KOPT-K1 (cell line): ENCODE results near the gene PDZK1IP1.

Experiments used
- H3K27ac ChIP-seq: fragments of 200-600 bp; sonication (generic); 2 replicates; pipeline ENCODE4 v1.5.1; 2016; ENCODE audit warnings: antibody characterized with exemption, mild to moderate bottlenecking, low read depth, low read length; ENCODE audit not compliant: poor library complexity, severe bottlenecking
- H3K36me3 ChIP-seq: fragments of 200-600 bp; sonication (generic); 2 replicates; pipeline ENCODE4 v1.5.1; 2017; ENCODE audit warnings: antibody characterized with exemption, mild to moderate bottlenecking, low read length, moderate library complexity; ENCODE audit not compliant: insufficient read depth
- H3K9me3 ChIP-seq: fragments of 200-600 bp; sonication (generic); 2 replicates; pipeline ENCODE4 v1.5.1; 2017; ENCODE audit warnings: antibody characterized with exemption, low read length, mild to moderate bottlenecking; ENCODE audit not compliant: insufficient read depth, poor library complexity, severe bottlenecking

PDZK1IP1 gene

DNA sequence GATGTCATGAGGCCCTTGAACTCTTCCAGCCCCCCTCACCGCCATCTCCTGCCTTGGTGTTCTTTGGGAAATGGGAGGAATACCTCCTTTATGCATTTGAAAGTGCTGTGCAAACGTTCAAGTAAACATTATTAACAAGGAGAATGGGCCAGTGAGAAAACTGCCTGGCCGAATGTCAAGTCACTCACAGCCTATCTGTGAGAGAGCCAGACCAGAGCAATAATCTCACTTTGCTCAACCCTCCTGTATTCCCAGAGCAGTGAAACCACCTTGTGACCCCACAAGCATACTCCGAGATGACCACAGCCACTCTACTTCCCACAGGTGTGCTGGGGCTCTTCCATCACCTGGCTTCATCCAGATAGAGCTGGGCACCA lies 37.0 kb upstream of the PDZK1IP1 start:
- H3K36me3 ChIP-seq = no peaks in the 10 kb centered on the region
- peaks cover 5% of the 10 kb centered on the region for H3K9me3 ChIP-seq

DNA sequence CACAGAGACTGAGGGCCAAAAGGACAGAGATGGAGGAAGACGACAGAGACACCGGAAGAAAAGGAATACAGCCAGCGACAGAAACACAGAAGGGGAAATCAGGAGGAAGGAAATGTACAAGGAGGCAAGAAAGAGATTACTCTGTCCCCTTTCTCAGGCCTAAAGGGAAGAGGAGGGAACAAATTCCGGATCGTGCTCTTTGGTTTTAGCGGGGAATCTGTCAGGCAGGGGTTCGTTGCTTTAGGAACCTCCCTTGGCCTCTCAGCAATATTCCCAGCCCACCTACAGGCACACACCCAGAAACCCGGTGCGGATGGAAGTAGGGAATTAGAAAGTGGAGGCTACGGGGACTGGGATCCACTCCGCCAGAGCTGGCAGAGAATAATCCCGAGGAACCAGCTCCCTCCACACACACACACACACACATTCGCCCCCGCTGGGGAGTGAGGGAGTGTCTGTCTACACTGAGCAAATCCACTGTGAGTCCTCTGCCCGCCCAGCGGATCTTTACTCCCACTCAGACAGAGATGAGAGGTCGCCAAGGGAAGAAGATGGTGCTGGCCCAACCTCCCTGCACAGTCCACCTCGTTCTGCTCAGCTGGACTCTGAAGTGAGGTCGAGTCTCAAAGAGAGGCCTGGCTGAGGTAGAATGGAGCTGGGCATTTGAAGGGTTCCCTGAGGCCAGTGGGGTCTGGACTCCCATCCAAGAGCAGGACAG lies 36.4 kb upstream of the PDZK1IP1 start:
- peaks cover under 1% of the 10 kb centered on the region for H3K9me3 ChIP-seq
- no peaks in the 10 kb centered on the region for H3K36me3 ChIP-seq
- no peak overlapping the region for H3K27ac ChIP-seq

More for the DNA sequence above, 37.0 kb upstream of the PDZK1IP1 start:
- no peak overlapping the region for H3K27ac ChIP-seq

DNA sequence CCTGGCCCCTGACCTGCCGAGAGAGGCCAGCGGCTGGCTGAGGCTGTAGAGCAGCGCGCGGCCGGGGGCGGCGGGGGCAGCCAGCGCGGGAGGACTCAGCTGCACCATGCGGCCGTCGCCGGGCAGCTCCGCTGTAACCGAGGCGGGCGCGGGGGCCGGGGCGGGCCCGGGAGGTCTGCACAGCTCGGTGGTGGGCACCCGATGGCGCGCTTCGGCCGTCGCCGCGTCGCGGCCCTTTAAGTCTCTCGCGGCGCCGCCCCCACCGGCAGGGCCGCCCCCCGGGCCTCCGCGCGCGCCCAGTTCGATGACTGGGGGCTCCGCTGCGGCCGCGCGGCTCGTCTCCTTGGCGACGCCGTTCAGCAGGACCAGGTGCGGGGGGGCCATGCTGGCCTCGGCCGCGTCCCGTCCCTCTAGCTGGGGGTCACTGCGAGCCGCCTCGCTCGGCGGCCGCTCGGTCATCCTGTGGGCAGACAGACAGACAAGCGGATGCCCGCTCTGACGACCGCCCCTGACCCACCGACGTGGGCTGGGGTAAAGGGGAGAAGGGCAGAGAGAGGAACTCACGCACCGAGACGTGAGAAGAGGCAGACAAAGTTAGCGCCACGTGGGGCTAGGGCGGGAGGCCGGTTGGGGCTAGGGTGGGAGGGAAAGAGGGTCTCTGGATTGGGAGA lies 35.7 kb upstream of the PDZK1IP1 start:
- no peak overlapping the region for H3K27ac ChIP-seq
- H3K36me3 ChIP-seq = no peaks in the 10 kb centered on the region
- no peaks in the 10 kb centered on the region for H3K9me3 ChIP-seq

- no peaks in the 10 kb centered on the region for H3K9me3 ChIP-seq
- no peaks in the 10 kb centered on the region for H3K36me3 ChIP-seq
- no peak overlapping the region for H3K27ac ChIP-seq
These were observed 35.0 kb upstream of the PDZK1IP1 start for GRCh38 chr1:47224676-47225399.

DNA sequence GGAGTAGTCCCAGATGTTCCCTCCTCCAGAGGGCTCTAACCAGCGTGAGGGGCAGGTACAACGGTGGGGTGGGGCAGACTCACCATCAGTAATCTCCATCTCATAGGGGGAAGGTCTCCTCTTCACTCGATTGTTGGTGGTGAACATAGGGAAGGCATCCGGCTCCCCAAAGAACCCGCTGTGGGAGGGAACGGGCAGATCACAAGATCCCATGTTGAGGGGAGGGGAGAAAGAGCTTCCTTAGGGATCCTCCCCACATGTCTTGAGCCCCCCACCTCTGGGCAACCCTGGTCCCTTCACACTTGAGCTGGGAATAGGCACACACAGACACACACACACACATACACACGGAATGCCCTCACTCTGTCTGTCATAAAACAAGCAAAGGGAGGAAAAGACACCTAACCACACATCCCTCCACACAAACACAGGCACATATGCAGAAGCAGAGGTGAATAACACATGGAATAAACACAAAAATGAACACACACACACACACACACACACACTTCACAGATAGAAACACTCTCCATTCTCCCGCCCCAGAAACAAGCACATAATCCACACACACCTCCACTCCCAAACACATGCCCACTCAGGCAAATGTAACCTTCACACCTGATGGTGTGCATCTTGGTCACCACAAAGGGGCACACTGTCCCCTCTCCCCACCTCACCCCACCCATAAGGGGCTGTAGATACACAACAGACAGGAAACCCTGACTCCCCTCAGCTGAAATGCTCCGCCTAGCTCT lies 34.3 kb upstream of the PDZK1IP1 start:
- Histone ChIP-seq H3K9me3 (no peaks in the 10 kb centered on the region), H3K36me3 (no peaks in the 10 kb centered on the region), H3K27ac (no peak overlapping the region)

DNA sequence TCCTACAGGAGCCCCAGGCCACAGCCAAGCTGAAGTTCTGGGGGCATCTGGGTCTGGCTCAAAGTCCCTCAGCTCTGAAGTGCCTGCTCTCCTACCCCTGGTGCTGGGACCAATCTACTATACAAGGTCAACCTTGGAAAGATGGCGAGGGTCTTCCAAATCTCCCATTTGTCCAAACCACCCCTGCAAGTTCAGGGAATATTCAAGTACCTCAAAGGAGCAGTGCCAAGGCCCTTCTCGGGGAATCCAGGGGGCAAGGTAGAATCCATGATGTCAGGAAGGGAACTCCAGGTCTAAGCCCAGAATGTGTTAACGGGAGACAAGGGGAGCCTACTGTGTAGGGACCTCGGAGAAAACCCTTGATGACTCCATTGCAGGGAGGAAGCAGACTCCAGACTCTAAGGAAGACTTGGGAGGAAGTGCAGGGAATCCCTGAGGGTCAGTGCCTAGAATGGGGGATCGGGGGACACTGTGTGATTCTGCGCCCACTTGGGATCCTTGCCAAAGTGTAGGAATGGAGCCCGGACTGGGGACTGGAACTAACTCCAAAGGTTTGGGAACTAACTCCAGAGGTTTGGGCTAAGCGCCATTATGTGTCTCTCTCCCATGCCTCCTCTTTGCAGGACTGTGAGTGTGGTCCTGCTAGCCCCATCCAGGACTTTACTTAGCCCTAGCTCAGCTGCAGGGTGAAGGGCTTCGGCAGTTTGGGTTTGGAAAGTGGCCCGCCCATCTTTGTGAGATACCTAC lies 33.5 kb upstream of the PDZK1IP1 start:
- Histone ChIP-seq H3K9me3 (no peaks in the 10 kb centered on the region), H3K27ac (no peak overlapping the region), H3K36me3 (no peaks in the 10 kb centered on the region)

DNA sequence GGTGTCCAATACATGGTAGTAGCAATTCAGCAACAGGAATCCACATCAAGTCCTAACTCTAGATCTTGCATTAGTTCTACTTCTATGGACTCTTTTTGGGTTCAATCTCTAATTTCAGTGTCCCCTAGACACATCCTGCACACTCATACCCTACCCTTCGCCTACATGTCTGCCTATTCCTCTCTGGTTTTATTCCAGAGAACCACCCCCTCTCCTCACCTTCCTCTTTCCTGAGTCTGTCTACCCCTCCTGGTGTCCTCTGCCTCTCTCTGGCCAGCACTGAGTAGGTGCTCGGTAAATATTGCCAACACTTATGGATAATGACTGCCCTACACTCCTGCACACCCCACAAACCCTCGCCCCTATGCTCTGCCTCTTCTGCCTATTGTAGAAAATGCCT lies 32.6 kb upstream of the PDZK1IP1 start:
- Histone ChIP-seq H3K9me3 (no peaks in the 10 kb centered on the region), H3K27ac (no peak overlapping the region), H3K36me3 (no peaks in the 10 kb centered on the region)

DNA sequence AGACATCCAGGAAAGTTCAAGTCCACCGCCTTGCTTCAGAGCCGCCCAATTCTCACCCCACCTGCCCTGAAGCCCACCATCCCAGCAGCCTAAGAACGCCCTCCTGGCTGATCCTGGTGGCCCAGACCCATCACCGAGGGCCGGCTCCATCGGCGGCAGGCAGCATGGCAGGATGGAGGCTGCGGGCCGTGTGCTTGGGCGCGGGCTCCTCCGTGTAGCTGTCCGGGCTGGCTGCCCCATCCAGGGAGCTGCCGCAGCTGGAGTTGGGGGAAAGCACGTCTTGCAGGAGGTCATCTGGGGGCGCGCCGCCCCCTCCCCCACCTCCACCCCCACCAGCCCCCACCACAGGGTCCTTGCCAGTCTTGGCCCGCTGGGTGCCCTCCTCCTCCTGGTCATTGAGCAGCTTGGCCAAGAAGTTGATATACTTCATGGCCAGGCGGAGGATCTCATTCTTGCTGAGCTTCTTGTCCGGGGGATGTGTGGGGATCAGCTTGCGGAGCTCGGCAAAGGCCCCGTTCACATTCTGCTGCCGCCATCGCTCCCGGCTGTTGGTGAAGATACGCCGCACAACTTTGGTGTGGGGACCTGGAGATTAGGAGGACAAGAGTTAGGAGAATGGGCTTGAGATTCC lies 29.9 kb upstream of the PDZK1IP1 start:
- H3K9me3 ChIP-seq = no peaks in the 10 kb centered on the region

DNA sequence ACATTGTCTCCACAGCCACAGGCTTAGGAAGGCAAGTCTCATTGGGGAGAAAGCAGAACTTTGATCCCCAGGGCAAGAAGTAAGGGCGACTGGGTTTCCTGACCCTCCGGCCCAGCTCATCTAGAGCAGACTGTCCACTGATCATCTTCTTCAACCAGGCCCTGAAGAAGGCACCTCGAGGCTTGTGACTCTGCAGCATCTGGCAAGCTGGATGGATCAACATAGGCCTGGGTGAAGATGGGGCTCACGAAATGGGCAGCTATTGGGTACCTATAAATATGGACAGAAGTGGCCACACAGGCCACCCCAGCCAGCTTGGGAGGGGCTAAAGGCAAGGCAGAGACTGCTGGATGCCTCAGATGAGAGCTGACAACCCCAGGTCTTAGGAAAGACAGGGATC lies 29.2 kb upstream of the PDZK1IP1 start:
- Histone ChIP-seq H3K36me3 (no peaks in the 10 kb centered on the region), H3K9me3 (no peaks in the 10 kb centered on the region), H3K27ac (no peak overlapping the region)

More for the DNA sequence above, 29.9 kb upstream of the PDZK1IP1 start:
- Histone ChIP-seq H3K27ac (no peak overlapping the region), H3K36me3 (no peaks in the 10 kb centered on the region)

GRCh38 chr1:47216278-47217059 lies 26.6 kb upstream of the PDZK1IP1 start:
- H3K9me3 ChIP-seq = no peaks in the 10 kb centered on the region
- H3K36me3 ChIP-seq = no peaks in the 10 kb centered on the region
- no peak overlapping the region for H3K27ac ChIP-seq

- H3K36me3 ChIP-seq = no peaks in the 10 kb centered on the region
- H3K27ac ChIP-seq = no peak overlapping the region
- no peaks in the 10 kb centered on the region for H3K9me3 ChIP-seq
These were observed 25.9 kb upstream of the PDZK1IP1 start for GRCh38 chr1:47215713-47216112.

GRCh38 chr1:47214549-47214948 lies 24.7 kb upstream of the PDZK1IP1 start:
- no peak overlapping the region for H3K27ac ChIP-seq
- no peaks in the 10 kb centered on the region for H3K36me3 ChIP-seq
- no peaks in the 10 kb centered on the region for H3K9me3 ChIP-seq

DNA sequence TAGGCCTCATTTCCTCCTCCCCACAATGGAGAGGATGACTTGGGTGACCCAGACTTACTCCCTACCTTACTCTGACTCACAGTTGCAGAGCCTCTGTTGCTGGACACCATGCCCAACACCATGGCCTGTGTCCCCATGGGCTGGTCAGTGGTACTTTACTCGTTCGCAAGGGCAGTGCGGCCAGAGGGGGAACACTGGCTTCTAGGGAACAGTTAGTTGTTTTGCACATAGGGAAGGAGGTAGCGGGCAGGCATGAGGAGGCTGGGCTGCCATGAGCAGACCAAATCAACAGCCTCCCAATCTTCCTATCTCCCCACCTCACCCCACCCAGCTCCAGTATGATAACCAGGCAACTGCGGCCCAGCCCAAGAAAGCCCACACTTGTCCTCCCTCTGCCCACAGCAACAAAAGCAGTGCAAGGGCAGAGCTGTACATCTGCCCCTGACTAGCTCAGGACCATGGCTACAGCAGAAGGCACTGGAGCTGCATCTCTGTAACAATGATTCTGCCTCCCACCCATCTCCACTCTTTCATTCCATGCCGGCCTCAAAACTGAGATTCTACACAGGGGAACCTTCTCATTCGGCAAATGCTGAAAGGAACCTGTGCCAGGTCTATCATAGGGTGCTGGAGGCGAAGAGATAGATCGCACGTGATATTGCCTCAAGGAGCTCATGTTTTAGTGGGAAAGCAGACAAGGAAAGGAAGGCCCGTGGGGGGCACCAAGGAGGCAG lies 23.6 kb upstream of the PDZK1IP1 start:
- no peak overlapping the region for H3K27ac ChIP-seq
- H3K36me3 ChIP-seq = no peaks in the 10 kb centered on the region
- no peaks in the 10 kb centered on the region for H3K9me3 ChIP-seq
